Endothelial cell of umbilical vein (primary cell): ENCODE results near the gene SLC35B2. TPM values are rescaled to one million over a fixed set of nuclear protein-coding genes. Genes with fewer than 3 reads are reported as not detected.

Source experiments
- BruUV-seq: library from RNA; stranded (reverse); fragments of 400-500 nt; replicated peaks from 2 replicates; lab custom pipeline; 2021; lab: Mats Ljungman, UMichigan
- CTCF ChIA-PET: fragments of 300-600, 350-600 bp; sonication (Branson Sonifier 250); formaldehyde crosslinking; loops from one replicate; lab custom pipeline; 2021; ENCODE audit warnings: antibody characterized with exemption, inconsistent platforms; lab: Charles Lee
- POLR2A ChIA-PET: fragments of 300-600, 350-600 bp; sonication (Branson Sonifier 250); formaldehyde crosslinking; loops from one replicate; lab custom pipeline; 2021; ENCODE audit warnings: antibody characterized with exemption, inconsistent platforms; lab: Charles Lee
- DNase-seq: peaks from one replicate; pipeline ENCODE4 v3.0.0-alpha.2; 2011; ENCODE audit warnings: low read depth, low spot score
- FAIRE-seq: peaks from 2 replicates; lab custom pipeline; 2011; peaks lifted over from hg19 to GRCh38; lab: Jason Lieb, UNC
- H2AFZ ChIP-seq: 2 replicates; pipeline ENCODE4 v1.6.0; 2012; ENCODE audit warnings: low read depth, low read length, control low read depth, inconsistent platforms
- H3K27ac ChIP-seq: 2 replicates; pipeline ENCODE4 v1.5.1; 2011; ENCODE audit warnings: low read depth, mild to moderate bottlenecking, control low read depth, low read length, moderate library complexity; ENCODE audit not compliant: insufficient read depth
- H3K27me3 ChIP-seq, 2 experiments: 2 replicates each; pipeline versions ENCODE4 v1.6.0 to v1.6.1; 2011; ENCODE audit warnings: low read length in 2 of 2, mixed read lengths in 1 of 2; ENCODE audit not compliant: control insufficient read depth in 2 of 2, insufficient read depth in 2 of 2
- H3K36me3 ChIP-seq, 2 experiments: 2 replicates in 1 of 2; 3 replicates in 1 of 2; pipeline ENCODE4 v1.5.1; 2011; ENCODE audit warnings: low read length in 2 of 2, mild to moderate bottlenecking in 1 of 2, moderate library complexity in 1 of 2; ENCODE audit not compliant: control insufficient read depth in 2 of 2, insufficient read depth in 2 of 2; ENCODE audit errors: extremely low read depth in 1 of 2
- H3K4me1 ChIP-seq: 3 replicates; pipeline ENCODE4 v1.5.1; 2011; ENCODE audit warnings: mild to moderate bottlenecking, low read length; ENCODE audit not compliant: control insufficient read depth, insufficient read depth; ENCODE audit errors: extremely low read depth
- H3K4me2 ChIP-seq: 2 replicates; pipeline ENCODE4 v1.6.1; 2011; ENCODE audit warnings: low read length, control low read depth, mixed read lengths; ENCODE audit not compliant: insufficient read depth
- H3K4me3 ChIP-seq, 3 experiments: fragments of 200-600 bp in 1 of 3; sonication (generic), shearing (Covaris generic) in 1 of 3; replicated peaks in 1 of 3; 2 replicates each; pipeline ENCODE4 v1.5.1; 2011 to 2016; ENCODE audit warnings: control low read depth in 3 of 3, low read length in 3 of 3, mild to moderate bottlenecking in 2 of 3, inconsistent platforms in 1 of 3, low read depth in 1 of 3, moderate library complexity in 1 of 3; ENCODE audit not compliant: insufficient read depth in 1 of 3
- H3K79me2 ChIP-seq: 2 replicates; pipeline ENCODE4 v1.6.0; 2012; ENCODE audit warnings: low read length, inconsistent platforms; ENCODE audit not compliant: control insufficient read depth, insufficient read depth
- H3K9ac ChIP-seq: replicated peaks from 2 replicates; pipeline ENCODE3; 2011; ENCODE audit warnings: low read length, control low read depth; ENCODE audit not compliant: insufficient read depth; ENCODE audit errors: extremely low read depth
- H3K9me1 ChIP-seq: replicated peaks from 3 replicates; pipeline ENCODE4 v1.6.0; 2011; ENCODE audit warnings: mild to moderate bottlenecking, low read length; ENCODE audit not compliant: control insufficient read depth, insufficient read depth; ENCODE audit errors: extremely low read depth
- H3K9me3 ChIP-seq: replicated peaks from 2 replicates; pipeline ENCODE4 v1.5.1; 2012; ENCODE audit warnings: low read length, inconsistent platforms; ENCODE audit not compliant: control insufficient read depth, insufficient read depth
- H4K20me1 ChIP-seq: replicated peaks from 2 replicates; pipeline ENCODE3; 2011; ENCODE audit warnings: mild to moderate bottlenecking, low read length; ENCODE audit not compliant: control insufficient read depth, insufficient read depth; ENCODE audit errors: extremely low read depth
- EZH2 ChIP-seq: IDR thresholded peaks from 2 replicates; pipeline ENCODE4 v1.6.1; 2012; ENCODE audit warnings: borderline replicate concordance, low read depth, mild to moderate bottlenecking, moderate library complexity, low read length, inconsistent platforms; ENCODE audit not compliant: severe bottlenecking
- FOS ChIP-seq: IDR thresholded peaks from 2 replicates; pipeline ENCODE4 v1.6.1; 2011; ENCODE audit warnings: mild to moderate bottlenecking, low read length, moderate library complexity, borderline replicate concordance; ENCODE audit not compliant: insufficient read depth
- JUN ChIP-seq: IDR thresholded peaks from 2 replicates; pipeline ENCODE4 v1.6.1; 2011; ENCODE audit warnings: borderline replicate concordance, low read depth; ENCODE audit not compliant: insufficient read length, insufficient read depth
- MYC ChIP-seq: IDR thresholded peaks from one replicate; pipeline ENCODE4 v1.6.1; 2011; ENCODE audit warnings: mild to moderate bottlenecking, low read depth, low read length
- POLR2A ChIP-seq: IDR thresholded peaks from 2 replicates; pipeline ENCODE4 v1.6.1; 2012; ENCODE audit warnings: low read depth, mild to moderate bottlenecking, control low read depth, low read length
- POLR2AphosphoS5 ChIP-seq: IDR thresholded peaks from 2 replicates; pipeline ENCODE4 v1.6.1; 2012; ENCODE audit warnings: low read depth, mild to moderate bottlenecking, control low read depth, low read length, moderate library complexity; ENCODE audit not compliant: insufficient read depth
- dilution Hi-C: fragments of 300-500 bp; cut with MboI; formaldehyde crosslinking; loops from one replicate; pipeline ENCODE4 v1.15.0; 2019; ENCODE audit warnings: low sequenced_read_pairs; ENCODE audit not compliant: extremely low pct_ligation_motif_present
- intact Hi-C: fragments of 100-400 bp; cut with micrococcal nuclease; formaldehyde crosslinking; loops from one replicate; pipeline ENCODE4 v1.10.0; 2022
- polyA plus RNA-seq, 4 experiments: library from polyadenylated mRNA; depleted of rRNA in 3 of 4; stranded (reverse) in 3 of 4; unstranded in 1 of 4; fragments of >200 nt; gene quantifications; 2 replicates each; pipeline versions ENCODE4 v1.2.1 to v1.2.3, GENCODE V29; 2011 to 2012; ENCODE audit warnings: missing spikeins in 1 of 4
- total RNA-seq: library from RNA; stranded (reverse); gene quantifications from 2 replicates; pipeline ENCODE4 v1.2.3, GENCODE V29; 2021
- TF ChIP-seq, protein P1 (sequence below): IDR thresholded peaks from 2 replicates; pipeline ENCODE4 v1.6.1; 2011; ENCODE audit not compliant: insufficient read depth, insufficient read length

SLC35B2 gene
- total and polyA plus RNA-seq, 2 donors (not counting 3 experiments of a cell fraction or from before 2014, with no cell fraction given) = 53.4 to 112 TPM

DNA sequence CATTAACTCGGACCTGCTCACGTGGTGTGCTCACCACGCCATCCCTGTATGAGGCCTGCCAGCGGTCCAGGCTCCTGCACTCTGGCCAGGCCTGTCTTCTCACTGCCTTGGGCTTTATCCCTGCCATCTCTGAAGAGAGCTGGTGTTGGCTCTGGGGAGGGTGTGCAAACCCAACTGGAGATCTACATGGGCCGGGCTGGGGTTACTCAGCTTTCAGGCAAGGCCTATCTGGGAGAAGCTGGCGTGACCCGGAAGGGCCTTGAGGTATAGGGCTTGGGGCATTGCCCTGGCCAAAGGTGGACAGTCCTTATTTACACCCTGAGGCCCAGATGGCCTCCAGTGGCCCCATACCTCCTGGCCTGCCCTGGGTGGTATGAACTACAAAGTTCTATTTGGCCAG lies 28.9 kb downstream of the SLC35B2 start:
- POLR2A ChIA-PET = interaction anchor here (1.2 kb wide), 1 partner anchor 18 kb away, joined by 4 read pairs; the partner anchor contains the start of gene HSP90AB1
- no peaks in the 10 kb centered on the region for H4K20me1 ChIP-seq
- intact Hi-C loops (no loop called here), dilution Hi-C loops (no loop called here)
- H2AFZ ChIP-seq = no peak overlapping the region
- no TSS peak for BruUV-seq
- no peaks in the 10 kb centered on the region for H3K9me1 ChIP-seq
- CTCF ChIA-PET = interaction anchor here (1.3 to 3.0 kb wide), 2 partner anchors 56 to 132 kb away, joined by 4 to 22 read pairs; no protein-coding TSS in a partner anchor
- TF ChIP-seq MYC = no peak
- TF ChIP-seq EZH2 = no peak
- DNase-seq (no peak), FAIRE-seq (no peak)
- H3K9me3 ChIP-seq = no peaks in the 10 kb centered on the region
- peaks cover 8 to 30% of the 10 kb centered on the region in 2 experiments for H3K36me3 ChIP-seq
- H3K4me3 ChIP-seq = no peak overlapping the region
- H3K27ac ChIP-seq = no peak overlapping the region
- H3K9ac ChIP-seq = no peak overlapping the region
- H3K4me2 ChIP-seq = no peak overlapping the region
- H3K4me1 ChIP-seq = peaks cover 27% of the 10 kb centered on the region
- no peaks in the 10 kb centered on the region for H3K27me3 ChIP-seq
- peaks cover 69% of the 10 kb centered on the region for H3K79me2 ChIP-seq

DNA sequence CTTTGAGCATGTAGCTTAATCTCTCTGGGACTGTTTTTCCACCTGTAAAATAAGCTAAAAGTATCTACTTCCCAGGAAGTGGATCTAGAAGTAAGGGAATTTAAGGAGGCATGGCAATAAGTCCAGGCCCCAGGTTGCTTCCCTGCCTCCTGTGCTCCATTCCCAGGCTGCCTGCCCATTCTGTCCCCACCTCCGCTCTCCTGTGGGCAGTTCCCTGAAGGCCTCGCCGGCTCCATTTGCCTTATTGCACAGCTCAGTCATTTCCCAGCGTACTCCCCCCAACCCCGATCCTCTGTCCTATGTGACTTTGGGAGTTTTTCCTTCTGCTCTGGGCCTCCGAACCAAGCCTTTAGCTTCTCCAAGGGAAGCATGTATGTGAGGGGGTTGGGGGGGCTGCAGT lies 29.3 kb downstream of the SLC35B2 start:
- no peaks in the 10 kb centered on the region for H3K9me1 ChIP-seq
- H2AFZ ChIP-seq = no peak overlapping the region
- H3K27ac ChIP-seq = no peak overlapping the region
- peaks cover 71% of the 10 kb centered on the region for H3K79me2 ChIP-seq
- intact Hi-C loops = no loop called here
- ChIA-PET POLR2A (interaction anchor here (1.2 kb wide), 1 partner anchor 19 kb away, joined by 4 read pairs; the partner anchor contains the start of gene HSP90AB1), CTCF (interaction anchor here (1.0 to 3.0 kb wide), 3 partner anchors 9 to 132 kb away, joined by 4 to 22 read pairs (median 4); no protein-coding TSS in a partner anchor)
- H4K20me1 ChIP-seq = no peaks in the 10 kb centered on the region
- no peak for TF ChIP-seq EZH2
- TF ChIP-seq MYC = no peak
- no peak for TF ChIP-seq POLR2AphosphoS5
- TF ChIP-seq, protein P1, sequence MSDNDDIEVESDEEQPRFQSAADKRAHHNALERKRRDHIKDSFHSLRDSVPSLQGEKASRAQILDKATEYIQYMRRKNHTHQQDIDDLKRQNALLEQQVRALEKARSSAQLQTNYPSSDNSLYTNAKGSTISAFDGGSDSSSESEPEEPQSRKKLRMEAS = no peak
- TF ChIP-seq FOS = no peak
- no peak for TF ChIP-seq JUN
- TF ChIP-seq POLR2A = no peak
- dilution Hi-C loops = no loop called here
- H3K36me3 ChIP-seq = peaks cover 8 to 26% of the 10 kb centered on the region in 2 experiments
- DNase-seq (no peak), FAIRE-seq (no peak)
- no peak overlapping the region for H3K4me2 ChIP-seq
- no peak overlapping the region for H3K9ac ChIP-seq
- no TSS peak for BruUV-seq
- no peak overlapping the region for H3K4me3 ChIP-seq
- H3K27me3 ChIP-seq = no peaks in the 10 kb centered on the region
- peaks cover 25% of the 10 kb centered on the region for H3K4me1 ChIP-seq
- H3K9me3 ChIP-seq = no peaks in the 10 kb centered on the region
